ENCODE results near the gene RSPRY1.

The RSPRY1 gene

DNA sequence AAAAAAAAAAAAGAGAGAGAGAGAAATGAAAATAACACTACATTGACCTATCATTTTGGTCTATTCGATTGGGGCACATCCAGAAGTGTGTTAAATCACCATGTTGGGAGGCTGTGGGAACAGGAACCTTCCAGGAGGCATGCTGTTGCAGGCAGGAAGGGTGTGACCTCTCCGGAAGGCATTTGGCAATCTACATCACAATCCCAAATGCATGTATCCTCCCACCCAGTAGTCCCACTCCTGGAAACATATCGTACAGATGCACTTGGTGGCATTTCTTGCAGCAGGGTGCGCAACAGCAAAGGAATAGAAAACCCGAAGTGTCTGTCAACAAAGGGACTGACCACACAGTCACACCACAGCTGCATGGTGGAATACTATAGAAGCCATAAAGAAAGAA, 90.5 kb downstream of the RSPRY1 start:
- Histone ChIP-seq H3K36me3 (replicated peaks; ENCODE audit: insufficient read depth, low read length) (no peaks in the 10 kb centered on the region), H3K79me2 (ENCODE audit: low read length) (no peaks in the 10 kb centered on the region), H3K9ac (ENCODE audit: low read length) (no peak overlapping the region), H2AFZ (ENCODE audit: low read length) (no peak overlapping the region), H3K27me3 (replicated peaks; ENCODE audit: insufficient read depth, low read length) (no peaks in the 10 kb centered on the region), H3K4me2 (ENCODE audit: low read depth, low read length) (no peak overlapping the region), H3K4me3 (ENCODE audit: low read length) (no peak overlapping the region), H3K9me2 (replicated peaks; ENCODE audit: insufficient read depth, low read length) (no peaks in the 10 kb centered on the region), H3K4me1 (ENCODE audit: low read length) (peaks cover 5% of the 10 kb centered on the region; the same call in 1 of the 2 replicates), H3F3A (ENCODE audit: insufficient read depth, low read length) (no peaks in the 10 kb centered on the region), H4K20me1 (ENCODE audit: insufficient read depth, low read length) (no peaks in the 10 kb centered on the region), H3K27ac (ENCODE audit: low read length) (no peak overlapping the region), H3K9me3 (replicated peaks; ENCODE audit: insufficient read depth, low read length) (no peaks in the 10 kb centered on the region)
- no peak for DNase-seq
- TF ChIP-seq, protein P1, sequence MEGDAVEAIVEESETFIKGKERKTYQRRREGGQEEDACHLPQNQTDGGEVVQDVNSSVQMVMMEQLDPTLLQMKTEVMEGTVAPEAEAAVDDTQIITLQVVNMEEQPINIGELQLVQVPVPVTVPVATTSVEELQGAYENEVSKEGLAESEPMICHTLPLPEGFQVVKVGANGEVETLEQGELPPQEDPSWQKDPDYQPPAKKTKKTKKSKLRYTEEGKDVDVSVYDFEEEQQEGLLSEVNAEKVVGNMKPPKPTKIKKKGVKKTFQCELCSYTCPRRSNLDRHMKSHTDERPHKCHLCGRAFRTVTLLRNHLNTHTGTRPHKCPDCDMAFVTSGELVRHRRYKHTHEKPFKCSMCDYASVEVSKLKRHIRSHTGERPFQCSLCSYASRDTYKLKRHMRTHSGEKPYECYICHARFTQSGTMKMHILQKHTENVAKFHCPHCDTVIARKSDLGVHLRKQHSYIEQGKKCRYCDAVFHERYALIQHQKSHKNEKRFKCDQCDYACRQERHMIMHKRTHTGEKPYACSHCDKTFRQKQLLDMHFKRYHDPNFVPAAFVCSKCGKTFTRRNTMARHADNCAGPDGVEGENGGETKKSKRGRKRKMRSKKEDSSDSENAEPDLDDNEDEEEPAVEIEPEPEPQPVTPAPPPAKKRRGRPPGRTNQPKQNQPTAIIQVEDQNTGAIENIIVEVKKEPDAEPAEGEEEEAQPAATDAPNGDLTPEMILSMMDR (IDR thresholded peaks at IDR 0.05; ENCODE audit: low read length), result no peak
- TF ChIP-seq EZH2 (optimal IDR thresholded peaks at IDR 0.05; ENCODE audit: low read depth, low read length) (no peak), EZH2phosphoT487 (IDR thresholded peaks at IDR 0.05; ENCODE audit: low read length) (no peak)

DNA sequence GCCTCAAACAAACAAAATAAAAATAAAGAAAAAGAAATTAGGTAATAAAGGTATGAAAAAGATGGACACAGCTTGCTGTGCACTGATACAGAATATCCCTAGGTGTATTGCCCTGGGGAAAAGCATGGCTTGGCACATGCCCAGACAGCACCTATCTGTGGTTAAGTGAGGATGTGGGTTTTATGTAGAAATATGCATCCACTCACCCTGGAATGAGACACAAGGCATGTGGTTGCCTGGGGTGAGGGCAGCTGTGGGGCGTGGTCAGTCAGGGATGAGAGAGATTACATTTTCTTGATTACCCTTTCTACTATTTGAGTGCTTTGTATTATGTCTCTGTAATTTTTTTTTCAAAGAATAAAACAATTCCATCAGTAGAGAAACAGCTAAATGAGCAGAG, 91.5 kb downstream of the RSPRY1 start:
- DNase-seq, result peak; percentile 55
- Histone ChIP-seq H3K36me3 (replicated peaks; ENCODE audit: insufficient read depth, low read length) (no peaks in the 10 kb centered on the region), H3K9ac (ENCODE audit: low read length) (no peak overlapping the region), H3K4me2 (ENCODE audit: low read depth, low read length) (no peak overlapping the region), H3F3A (ENCODE audit: insufficient read depth, low read length) (no peaks in the 10 kb centered on the region), H3K4me3 (ENCODE audit: low read length) (no peak overlapping the region), H3K79me2 (ENCODE audit: low read length) (no peaks in the 10 kb centered on the region), H3K27ac (ENCODE audit: low read length) (no peak overlapping the region), H3K9me3 (replicated peaks; ENCODE audit: insufficient read depth, low read length) (no peaks in the 10 kb centered on the region), H4K20me1 (ENCODE audit: insufficient read depth, low read length) (no peaks in the 10 kb centered on the region), H3K9me2 (replicated peaks; ENCODE audit: insufficient read depth, low read length) (no peaks in the 10 kb centered on the region), H2AFZ (ENCODE audit: low read length) (no peak overlapping the region), H3K27me3 (replicated peaks; ENCODE audit: insufficient read depth, low read length) (no peaks in the 10 kb centered on the region), H3K4me1 (ENCODE audit: low read length) (peaks cover 5% of the 10 kb centered on the region; the same call in 1 of the 2 replicates)
- no peak for TF ChIP-seq EZH2 (optimal IDR thresholded peaks at IDR 0.05; ENCODE audit: low read depth, low read length)

DNA sequence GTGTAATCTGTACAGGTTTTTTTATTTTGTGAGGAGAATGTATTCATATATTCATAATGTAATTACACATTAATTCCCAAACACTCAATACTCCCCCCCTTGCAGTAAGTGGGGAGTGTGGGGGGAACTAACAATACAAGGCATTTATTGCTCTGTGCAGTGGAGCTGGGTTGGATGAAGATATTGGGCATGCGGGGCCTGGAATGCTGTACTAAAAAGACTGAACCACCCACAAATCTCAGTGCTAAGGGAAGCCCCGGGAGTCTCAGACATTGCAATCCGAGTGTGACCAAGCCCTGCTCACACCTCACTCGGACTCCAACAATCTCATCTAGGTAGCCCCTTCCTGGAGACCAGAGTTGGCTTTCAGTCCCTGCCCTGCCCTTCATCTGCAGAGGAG, 92.4 kb downstream of the RSPRY1 start:
- Histone ChIP-seq H3K9me2 (replicated peaks; ENCODE audit: insufficient read depth, low read length) (no peaks in the 10 kb centered on the region), H3K36me3 (replicated peaks; ENCODE audit: insufficient read depth, low read length) (no peaks in the 10 kb centered on the region), H3K9ac (ENCODE audit: low read length) (no peak overlapping the region), H3K79me2 (ENCODE audit: low read length) (no peaks in the 10 kb centered on the region), H3K4me1 (ENCODE audit: low read length) (peaks cover 5% of the 10 kb centered on the region; the same call in 1 of the 2 replicates), H3K9me3 (replicated peaks; ENCODE audit: insufficient read depth, low read length) (no peaks in the 10 kb centered on the region), H3K27me3 (replicated peaks; ENCODE audit: insufficient read depth, low read length) (no peaks in the 10 kb centered on the region), H3K4me3 (ENCODE audit: low read length) (no peak overlapping the region), H4K20me1 (ENCODE audit: insufficient read depth, low read length) (no peaks in the 10 kb centered on the region), H3K4me2 (ENCODE audit: low read depth, low read length) (no peak overlapping the region), H2AFZ (ENCODE audit: low read length) (no peak overlapping the region), H3K27ac (ENCODE audit: low read length) (no peak overlapping the region), H3F3A (ENCODE audit: insufficient read depth, low read length) (no peaks in the 10 kb centered on the region)
- DNase-seq, result no peak
- TF ChIP-seq EZH2phosphoT487 (IDR thresholded peaks at IDR 0.05; ENCODE audit: low read length) (no peak), EZH2 (optimal IDR thresholded peaks at IDR 0.05; ENCODE audit: low read depth, low read length) (no peak)
- TF ChIP-seq, protein P1 (IDR thresholded peaks at IDR 0.05; ENCODE audit: low read length), result no peak

DNA sequence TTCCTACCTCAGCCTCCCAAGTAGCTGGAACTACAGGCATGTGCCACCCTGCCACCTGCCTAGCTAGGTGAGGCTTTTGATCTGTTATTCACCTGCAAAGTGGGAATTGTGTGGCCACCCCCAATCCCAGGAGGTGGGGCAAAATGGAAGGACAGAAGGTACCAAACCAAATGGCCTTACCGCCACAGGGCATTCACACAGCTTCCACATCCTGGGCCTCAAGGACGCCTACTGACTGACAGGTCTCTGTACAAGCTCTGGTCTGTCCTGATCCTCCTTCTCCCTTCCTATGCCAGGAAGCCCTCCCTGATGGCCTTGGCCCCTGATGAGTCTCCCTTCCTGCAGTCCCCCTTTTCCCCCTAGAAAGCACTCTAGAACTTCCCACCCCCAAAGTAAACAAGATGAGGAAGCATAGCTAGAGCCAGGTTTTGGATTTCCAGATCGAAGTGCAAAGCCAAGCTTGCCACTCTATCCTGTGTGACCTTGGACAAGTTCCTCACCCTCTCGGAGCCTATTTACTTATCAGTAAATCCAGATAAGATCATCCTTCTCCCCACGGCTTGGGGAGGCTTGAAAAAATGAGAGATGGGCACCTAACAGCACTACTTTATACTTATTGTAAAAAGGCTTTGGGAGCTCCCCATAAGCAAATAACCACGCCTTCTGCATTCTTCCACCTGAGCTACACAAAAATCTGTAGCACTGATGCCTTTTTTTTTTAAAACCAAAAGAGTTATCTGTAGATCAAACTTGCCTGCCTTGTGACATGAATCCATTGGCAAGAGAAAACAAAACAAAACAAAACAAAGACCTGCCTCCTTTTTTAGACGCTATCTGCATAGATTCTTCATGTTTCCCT, 93.9 kb downstream of the RSPRY1 start:
- no peak overlapping the region for H3K4me2 ChIP-seq (ENCODE audit: low read depth, low read length)
- no peak overlapping the region for H3K27ac ChIP-seq (ENCODE audit: low read length)
- no peak overlapping the region for H3K9ac ChIP-seq (ENCODE audit: low read length)
- H3K27me3 ChIP-seq (replicated peaks; ENCODE audit: insufficient read depth, low read length), result no peaks in the 10 kb centered on the region
- H3F3A ChIP-seq (ENCODE audit: insufficient read depth, low read length), result no peaks in the 10 kb centered on the region
- no peaks in the 10 kb centered on the region for H3K9me3 ChIP-seq (replicated peaks; ENCODE audit: insufficient read depth, low read length)
- DNase-seq, result no peak
- no peak overlapping the region for H3K4me3 ChIP-seq (ENCODE audit: low read length)
- no peaks in the 10 kb centered on the region for H4K20me1 ChIP-seq (ENCODE audit: insufficient read depth, low read length)
- H3K4me1 ChIP-seq (ENCODE audit: low read length), result peaks cover 5% of the 10 kb centered on the region; the same call in 1 of the 2 replicates
- H2AFZ ChIP-seq (ENCODE audit: low read length), result no peak overlapping the region
- no peaks in the 10 kb centered on the region for H3K36me3 ChIP-seq (replicated peaks; ENCODE audit: insufficient read depth, low read length)
- no peak for TF ChIP-seq EZH2 (optimal IDR thresholded peaks at IDR 0.05; ENCODE audit: low read depth, low read length)
- TF ChIP-seq EZH2phosphoT487 (IDR thresholded peaks at IDR 0.05; ENCODE audit: low read length), result no peak
- TF ChIP-seq, protein P1 (IDR thresholded peaks at IDR 0.05; ENCODE audit: low read length), result no peak
- no peaks in the 10 kb centered on the region for H3K79me2 ChIP-seq (ENCODE audit: low read length)
- H3K9me2 ChIP-seq (replicated peaks; ENCODE audit: insufficient read depth, low read length), result no peaks in the 10 kb centered on the region

Data from MM.1S (cell line).